Measurements from ENCODE around the gene NAALADL2. TPM values are rescaled to one million over a fixed set of nuclear protein-coding genes. Genes with fewer than 3 reads are reported as not detected.

The NAALADL2 gene
- total RNA-seq, 1 donor from 2014 or later, result 0.13 TPM

DNA sequence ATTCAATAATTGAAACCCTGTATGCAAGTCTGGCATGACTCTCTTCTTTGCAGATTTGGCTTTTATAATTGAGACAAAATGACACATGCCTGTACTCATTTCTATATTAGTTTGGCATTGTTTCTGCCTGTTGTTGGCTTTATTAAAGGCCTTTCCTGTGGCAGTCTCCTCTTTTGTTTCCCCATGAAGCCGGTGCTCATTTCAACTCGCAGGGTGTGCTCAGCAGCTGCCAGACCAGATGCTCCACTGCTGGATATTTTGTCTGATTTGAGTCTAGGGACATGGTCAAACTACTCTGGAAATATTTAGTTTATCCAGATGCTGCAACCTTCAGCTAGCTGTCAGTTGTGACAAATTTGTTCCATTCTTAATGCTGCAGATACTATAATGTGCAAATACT lies 445.3 kb downstream of the NAALADL2 start:
- no peak for DNase-seq (ENCODE audit: low read depth in 2 of 2)

DNA sequence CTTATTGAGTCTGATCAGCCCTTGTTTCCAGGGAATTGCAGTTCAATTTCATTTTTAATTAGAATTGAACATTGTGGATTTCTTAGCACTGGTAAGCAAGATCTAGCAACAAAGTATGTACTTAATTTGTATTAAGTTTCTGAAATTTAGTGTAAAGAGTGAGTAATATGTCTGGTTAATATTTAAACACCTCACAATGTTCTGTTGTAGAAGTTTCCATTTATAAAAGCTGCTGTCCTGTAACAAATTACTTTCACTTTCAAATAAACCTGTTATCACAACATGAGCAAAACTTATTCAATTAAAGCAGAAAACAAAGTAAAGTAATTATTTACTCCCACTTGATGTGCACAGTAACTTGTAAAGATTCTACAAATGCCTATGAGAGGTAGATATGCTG lies 448.5 kb downstream of the NAALADL2 start:
- no peak for DNase-seq (ENCODE audit: low read depth in 2 of 2)

DNA sequence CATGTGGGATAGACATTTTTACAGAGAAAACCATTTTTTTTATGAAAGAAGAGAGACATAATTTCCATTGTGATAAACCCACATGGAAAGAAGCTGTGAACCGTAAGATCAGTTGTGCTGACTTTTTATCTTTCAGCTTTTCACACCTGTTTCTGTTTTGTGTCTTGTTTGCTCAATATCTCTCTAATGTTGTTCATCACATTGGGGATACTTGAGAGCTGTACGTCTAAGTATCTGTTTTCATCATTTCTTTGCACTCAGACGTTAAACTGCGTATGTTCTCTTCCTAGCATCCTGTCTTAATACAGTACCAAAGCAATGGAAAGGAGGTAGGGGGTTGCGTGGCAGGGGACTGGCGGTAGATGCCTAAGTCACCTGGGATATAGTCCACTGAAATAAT lies 449.0 kb downstream of the NAALADL2 start:
- DNase-seq (ENCODE audit: low read depth in 2 of 2), result no peak

DNA sequence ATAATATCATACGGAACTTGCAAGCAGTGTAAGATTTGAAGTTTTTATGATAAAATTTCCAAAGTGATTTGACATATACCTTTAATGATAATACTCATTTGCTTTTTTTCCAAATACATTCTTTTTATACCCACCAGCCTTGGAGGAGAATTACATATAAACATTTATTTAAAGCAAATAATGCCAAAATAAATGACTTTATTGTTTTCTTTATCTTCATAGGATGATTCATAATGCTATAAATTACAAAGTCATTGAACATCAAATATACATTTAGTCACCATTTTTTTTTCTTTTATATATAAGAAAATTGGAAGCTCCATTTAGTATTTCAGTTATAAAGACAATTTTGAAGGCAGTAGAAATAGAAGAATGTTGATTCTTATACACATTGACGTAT lies 450.9 kb downstream of the NAALADL2 start:
- DNase-seq (ENCODE audit: low read depth in 2 of 2), result no peak

DNA sequence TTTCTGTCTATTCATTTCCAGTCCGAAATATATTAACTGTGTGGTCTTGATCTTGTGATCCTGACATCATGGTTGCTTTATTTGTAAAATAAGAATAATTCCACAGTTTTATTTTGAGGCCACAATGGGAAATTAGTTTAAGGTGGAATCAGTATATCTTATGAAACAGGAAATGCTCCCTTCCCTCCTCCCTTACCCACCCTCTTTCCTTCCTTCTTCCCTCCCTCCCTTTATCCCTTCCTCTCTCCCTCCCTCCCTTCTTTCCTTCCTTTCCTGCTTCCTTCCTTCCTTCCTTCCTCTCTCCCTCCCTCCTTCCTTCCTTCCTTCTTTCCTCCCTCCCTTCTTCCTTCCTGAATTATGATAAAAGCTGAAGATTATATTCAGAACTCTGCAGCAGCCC lies 452.3 kb downstream of the NAALADL2 start:
- DNase-seq (ENCODE audit: low read depth in 2 of 2), result no peak

DNA sequence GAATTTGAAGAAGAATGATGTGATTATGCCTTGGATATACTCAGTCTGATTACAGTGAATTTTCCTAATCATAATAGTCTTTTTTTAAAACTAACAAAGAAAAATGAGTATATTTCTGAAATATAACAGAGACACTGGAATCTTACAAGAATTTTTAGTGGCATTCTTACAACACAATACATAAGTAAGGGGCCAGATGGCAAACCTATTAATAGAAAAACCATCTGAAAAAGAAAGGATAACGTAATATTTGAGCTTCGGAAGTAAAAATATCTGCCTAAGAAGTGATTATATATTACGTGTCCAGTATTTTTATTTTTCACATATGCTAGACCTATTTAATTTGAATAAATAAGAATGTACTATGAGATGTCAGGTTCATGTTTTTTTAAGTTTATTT lies 452.8 kb downstream of the NAALADL2 start:
- no peak for DNase-seq (ENCODE audit: low read depth in 2 of 2)

DNA sequence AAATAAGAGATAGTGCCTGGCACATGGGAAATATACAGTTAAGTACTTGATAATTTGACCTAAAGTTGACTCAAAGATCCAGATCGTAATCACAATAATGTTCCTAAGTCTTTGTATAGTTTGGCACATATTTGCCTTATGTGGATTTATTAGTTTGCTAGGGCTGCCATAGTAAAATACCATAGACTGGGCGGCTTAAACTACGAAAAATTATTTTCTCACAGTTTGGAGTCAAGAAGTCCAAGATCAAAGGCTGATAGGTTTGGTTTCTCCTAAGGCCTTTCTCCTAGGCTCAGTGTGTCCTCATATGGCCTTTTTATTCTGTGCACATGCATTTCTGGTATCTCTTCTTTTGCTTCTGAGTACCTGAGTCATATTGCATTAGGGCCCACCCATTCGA lies 453.7 kb downstream of the NAALADL2 start:
- no peak for DNase-seq (ENCODE audit: low read depth in 2 of 2)

DNA sequence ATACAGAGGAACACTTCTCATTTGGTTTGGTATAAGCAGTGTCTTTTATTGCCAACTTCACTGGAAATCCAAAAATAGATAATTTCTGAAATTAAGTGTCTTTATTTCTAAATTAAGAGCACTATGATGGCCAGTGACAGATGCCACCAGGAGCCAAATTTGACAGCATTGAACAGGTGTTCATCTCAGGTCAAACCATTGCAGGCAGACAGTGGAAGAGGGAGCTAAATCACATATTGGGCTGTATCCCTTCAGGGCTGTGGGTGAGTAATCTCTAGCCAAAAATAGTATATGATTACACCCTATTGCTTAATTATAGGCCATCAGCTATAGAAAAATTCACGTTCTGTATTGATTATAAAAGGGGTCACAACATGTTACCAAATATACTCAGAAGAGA lies 457.7 kb downstream of the NAALADL2 start:
- DNase-seq (ENCODE audit: low read depth in 2 of 2), result no peak

DNA sequence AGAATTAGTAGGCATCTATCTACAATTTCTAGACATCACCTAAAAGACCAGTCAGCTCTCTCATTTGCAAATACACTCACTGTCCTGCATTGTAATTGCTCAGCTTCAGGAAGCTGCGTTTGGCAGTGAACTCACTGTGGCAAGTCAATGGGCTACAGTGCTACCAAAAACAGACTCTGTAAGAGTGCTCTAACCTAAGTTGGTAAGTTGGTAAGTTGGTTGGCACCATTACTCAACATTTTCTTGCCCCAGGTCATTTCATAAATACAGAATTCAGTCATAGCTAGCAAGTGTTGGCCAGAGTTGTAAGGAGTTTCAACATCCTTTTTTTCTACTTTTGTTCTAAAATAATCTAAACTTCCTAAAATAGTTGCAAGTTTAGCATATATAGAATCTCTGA lies 466.3 kb downstream of the NAALADL2 start:
- DNase-seq (ENCODE audit: low read depth in 2 of 2), result no peak

DNA sequence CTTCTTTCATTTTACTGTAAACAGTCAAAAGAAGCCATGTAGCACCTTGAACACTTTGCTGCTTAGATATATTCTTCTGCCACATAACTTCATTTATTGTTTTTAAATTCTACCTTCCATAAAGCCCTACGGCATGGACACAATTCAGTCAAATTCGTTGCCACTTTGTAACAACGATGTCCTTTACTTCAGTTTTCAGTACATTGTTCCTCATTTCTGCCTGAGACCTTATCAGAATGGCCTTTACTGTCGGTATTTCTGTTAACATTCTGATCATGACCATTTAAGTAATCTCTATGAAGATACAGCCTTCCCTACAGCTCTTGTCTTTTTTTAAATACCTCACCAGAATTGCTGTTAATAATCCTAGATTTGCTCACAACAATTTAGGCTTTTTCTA lies 466.9 kb downstream of the NAALADL2 start:
- DNase-seq (ENCODE audit: low read depth in 2 of 2), result no peak

DNA sequence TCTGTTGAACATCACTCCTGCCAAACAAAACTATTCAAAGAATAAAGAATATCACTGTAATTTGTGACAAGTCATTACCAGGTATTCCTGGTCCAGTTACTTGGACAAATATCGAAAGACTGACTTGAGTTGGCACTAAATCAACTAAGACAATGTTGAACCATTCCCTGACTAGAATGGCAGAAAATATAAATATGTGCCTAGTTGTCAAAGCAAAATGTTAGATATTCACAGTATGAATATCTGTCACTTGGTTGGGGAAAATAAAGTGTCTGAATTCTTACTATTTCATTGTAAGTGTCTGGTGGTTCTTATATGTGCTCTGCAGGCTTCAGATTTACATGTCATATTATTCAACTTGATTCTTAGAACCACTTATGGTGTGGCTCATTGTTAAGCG lies 470.2 kb downstream of the NAALADL2 start:
- no peak for DNase-seq (ENCODE audit: low read depth in 2 of 2)

DNA sequence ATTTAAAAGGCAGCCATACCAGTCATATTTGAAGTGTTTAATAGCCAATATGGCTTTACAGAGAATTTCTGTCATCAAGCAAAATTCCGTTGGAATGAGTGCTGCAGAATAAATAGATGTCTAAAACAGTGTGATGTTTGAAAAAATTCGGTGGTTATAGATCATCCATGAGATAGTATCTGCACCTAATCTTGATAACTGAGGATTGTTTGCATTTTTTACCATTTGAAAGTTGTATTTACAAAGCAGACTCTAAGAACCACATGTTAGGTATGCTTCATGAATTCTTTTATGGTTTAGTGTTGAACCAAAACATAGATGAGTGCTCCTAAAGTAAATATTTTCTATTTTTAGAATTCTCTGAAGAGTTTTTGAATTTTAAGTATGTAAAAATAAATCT lies 476.1 kb downstream of the NAALADL2 start:
- no peak for DNase-seq (ENCODE audit: low read depth in 2 of 2)

DNA sequence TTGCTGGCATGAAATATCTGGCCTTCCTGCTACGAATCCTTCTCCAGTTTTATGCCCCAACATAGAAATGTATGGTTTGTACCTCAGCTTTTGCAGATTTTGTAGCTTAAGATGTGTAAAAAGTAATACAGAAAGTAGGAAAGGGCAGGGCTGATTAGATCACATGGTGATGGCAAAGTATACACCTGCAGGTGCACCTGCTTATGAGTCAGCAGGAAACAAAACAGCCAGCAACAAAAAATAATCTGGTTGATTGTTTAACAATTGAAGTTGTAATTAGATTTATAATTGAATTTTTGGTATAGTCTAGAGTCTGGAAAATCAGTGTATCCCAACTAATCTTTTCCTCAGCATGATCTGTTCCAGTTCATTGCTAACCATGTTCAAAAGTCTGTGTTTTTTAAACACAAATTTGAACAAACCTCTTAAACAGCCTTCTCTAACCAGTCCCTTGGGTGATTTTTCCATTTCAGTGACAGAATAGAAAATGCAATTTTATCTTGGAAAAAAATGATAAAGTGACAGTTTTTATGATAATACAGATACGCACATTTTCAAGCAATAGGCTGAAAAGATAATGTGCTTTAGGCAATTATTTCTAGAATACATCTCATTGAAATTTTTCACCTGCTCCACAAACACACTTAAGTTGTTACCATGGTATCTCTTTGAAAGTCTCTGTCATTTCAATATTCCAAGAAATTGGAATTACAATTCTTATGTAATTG lies 477.4 kb downstream of the NAALADL2 start:
- no peak for DNase-seq (ENCODE audit: low read depth in 2 of 2)

DNA sequence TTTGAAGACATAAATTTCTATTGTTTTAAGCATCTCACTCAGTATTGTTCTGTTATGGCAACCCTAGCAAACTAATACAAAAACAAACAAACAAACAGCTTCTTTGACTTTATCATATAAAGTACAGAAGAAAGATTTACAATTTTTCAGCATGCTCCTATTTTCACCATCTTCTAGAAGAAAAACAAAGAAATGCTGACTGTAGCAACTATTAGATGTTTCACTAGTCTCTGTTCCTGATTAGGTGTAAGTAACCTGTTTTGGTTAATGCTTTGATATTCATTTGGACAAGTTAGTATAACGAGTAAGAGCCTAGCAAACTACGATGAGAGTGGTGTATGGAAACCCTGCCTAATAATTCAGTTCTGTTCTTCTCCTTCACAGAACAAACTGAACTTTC lies 478.5 kb downstream of the NAALADL2 start:
- no peak for DNase-seq (ENCODE audit: low read depth in 2 of 2)

DNA sequence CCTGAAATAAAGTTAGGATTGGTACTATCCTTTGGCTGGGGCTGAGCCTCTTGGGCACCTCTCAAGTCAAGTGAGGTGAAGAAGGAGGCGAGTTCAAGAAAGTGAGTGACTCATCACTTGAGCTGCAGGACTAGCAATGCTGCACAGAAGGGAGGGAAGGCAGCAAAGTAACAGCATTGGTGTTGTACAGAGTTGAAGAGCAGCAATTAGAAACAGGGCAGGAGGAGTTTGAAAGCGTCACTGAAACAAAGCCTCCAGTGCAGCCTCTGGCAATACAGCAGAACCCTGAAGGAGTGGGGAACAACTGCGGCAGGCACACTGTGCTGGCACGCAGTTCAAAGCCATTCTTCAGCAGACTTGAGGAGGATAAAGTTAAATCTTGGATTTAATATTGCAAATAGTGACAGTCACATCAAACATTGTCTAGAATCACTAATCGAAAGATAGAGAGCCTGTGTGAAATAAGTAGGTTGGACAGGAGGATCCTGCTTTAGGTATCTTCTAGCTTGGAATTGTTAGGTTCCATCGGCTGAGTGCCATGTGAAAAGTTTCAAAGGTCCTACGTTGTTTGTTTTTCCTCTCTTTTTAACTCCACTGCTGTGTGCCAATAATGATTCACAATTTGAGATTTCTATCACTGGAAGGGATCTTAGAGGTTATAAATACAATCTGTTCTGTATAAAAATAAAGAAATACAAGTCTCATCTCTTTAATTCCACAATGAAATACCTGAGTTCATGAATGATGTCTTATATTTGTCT lies 479.8 kb downstream of the NAALADL2 start:
- DNase-seq (ENCODE audit: low read depth in 2 of 2), result no peak

DNA sequence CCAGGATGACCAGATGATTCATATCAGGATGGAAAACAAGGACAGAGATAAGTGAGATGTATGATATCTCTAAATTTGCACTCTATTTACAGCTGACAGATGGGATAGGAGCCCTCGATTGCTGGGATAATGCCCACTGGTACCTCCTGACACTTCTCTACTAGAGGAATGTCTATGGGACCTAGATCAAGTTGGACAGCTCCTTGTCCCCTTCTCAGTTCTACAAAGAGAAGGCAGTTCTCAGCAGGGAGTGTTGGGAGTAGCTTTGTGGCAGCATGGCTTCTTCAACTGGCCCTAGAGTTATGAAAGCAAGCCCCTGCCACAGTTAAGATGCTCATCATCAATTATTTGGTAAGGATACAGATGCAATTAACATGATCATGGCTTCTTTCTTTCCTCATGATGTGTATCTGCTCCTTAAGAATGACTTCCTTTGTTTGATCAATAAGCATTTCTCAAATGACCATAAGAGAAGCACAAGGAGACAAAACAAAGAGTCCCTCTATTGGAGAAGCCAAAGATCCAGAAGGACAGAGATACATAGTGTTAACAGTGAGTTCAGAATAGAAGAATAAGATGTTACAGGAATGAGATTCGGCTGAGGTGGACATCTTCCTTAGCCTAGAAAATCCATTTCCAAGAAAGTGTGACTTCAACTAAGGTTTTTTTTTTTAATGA lies 481.3 kb downstream of the NAALADL2 start:
- DNase-seq (ENCODE audit: low read depth in 2 of 2), result no peak

DNA sequence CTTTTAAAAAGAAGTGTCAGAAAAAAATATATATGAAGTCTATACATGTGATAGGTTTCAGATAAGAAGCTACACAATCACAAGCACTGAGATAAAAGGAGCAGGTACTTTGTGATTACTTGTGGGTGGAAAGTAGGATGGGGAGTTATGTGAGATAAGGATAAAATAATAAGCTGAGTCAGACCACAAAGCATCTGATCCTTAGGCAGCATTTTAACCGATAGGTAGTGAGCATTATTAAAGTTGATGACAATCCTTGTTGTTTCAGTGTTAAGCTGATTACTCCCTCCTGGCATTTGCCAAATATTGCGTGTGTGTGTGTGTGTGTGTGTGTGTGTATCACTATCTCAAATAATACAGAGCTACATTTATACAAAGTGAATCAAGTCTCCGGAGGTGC lies 483.1 kb downstream of the NAALADL2 start:
- no peak for DNase-seq (ENCODE audit: low read depth in 2 of 2)

DNA sequence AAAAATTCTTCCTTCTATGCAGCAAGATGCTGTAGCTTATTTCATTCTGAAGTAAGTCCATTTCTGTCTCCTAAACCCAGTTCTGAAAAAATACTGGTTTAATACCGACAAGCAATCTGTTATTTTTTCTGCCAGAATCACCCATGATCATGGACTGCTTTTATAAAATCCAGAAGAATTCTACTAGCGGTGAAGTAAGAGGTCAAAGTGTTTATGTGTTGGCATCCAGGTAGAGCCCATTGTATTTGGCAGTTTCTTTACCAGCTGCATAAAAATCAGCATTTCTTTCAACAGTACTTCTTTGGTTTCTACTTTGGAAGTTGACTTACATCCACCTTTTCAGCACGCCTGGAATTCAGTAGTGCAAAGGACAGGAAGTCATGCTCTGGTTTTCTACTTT lies 484.8 kb downstream of the NAALADL2 start:
- DNase-seq (ENCODE audit: low read depth in 2 of 2), result no peak

DNA sequence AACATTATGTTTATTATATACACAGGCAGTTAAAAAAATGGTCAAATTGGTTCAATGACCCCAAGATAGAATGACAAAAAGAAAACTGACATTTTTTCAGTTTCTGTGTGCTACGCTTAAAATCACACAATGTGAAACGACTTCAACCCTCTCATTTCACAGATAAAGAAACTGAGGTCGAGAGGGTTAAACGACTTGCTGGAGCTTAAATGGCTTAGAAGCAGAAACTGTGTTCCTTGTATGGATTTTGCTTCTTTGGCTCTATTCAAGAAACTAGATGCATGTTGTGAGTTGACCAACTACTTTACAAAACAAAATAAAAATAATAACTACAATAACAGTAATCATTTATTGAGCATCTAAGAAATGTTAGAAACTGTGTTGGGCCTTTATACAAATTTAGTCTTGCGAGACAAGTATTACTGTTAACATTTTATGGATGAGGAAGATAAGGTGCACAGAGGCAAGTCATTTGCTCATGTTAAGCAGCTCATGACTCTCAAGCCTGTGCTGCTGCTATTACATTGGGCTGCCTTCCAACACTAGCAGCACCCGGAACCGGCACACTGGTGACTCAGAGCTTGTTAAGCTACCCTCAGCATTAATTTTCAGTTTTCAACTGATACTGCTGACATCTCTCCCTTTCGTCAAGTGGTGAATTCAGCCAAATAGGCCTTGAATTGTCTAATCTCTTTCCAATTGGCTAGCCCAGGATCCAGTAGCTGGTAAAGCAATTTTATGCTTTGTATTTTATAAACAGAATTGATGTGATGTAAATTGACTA lies 487.6 kb downstream of the NAALADL2 start:
- DNase-seq (ENCODE audit: low read depth in 2 of 2), result peak; percentile 66 to 70

DNA sequence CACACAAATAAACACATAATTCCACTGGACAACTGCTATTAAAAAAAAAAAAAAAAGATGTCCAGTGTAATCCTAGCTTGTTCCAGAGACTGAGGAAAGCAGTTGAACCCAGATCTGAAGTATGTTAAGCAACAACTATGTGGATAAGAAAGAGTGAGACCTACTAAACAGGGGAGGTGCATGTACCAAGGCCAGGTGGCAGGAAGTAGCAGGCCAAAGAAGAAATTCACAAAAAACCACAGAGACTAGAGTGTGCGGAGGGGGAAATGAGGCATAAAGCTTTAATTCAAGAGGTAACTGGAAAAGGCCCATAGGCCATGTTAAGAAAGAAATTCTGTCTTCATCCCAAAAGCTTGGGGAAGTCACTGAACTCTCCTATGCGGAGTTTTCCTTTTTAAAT lies 490.0 kb downstream of the NAALADL2 start:
- DNase-seq (ENCODE audit: low read depth in 2 of 2), result no peak

DNA sequence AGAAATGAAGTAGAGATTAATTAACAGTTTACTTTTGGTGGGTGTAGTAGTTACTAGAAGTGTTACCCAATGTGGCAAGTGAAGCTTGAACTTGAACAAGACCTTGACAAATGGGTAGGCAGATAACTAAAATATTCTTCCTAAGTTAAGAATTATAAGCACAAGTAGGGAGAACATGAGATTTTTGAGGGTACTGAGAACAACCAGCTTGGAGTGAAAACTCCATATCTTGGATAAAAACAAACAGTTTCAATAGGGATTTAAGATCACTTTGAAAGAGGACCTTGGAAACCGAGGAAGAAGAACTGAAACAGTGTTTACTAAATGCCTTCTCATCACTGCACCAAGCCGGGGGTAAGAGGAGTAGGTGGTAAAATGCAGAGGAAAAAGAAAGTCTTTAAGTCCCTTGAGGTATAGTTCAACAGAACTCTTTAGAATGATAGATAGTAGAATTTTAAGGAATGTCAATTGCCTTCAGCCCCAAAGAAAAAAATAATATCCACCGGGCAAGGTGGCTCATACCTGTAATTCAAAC lies 496.7 kb downstream of the NAALADL2 start:
- no peak for DNase-seq (ENCODE audit: low read depth in 2 of 2)

DNA sequence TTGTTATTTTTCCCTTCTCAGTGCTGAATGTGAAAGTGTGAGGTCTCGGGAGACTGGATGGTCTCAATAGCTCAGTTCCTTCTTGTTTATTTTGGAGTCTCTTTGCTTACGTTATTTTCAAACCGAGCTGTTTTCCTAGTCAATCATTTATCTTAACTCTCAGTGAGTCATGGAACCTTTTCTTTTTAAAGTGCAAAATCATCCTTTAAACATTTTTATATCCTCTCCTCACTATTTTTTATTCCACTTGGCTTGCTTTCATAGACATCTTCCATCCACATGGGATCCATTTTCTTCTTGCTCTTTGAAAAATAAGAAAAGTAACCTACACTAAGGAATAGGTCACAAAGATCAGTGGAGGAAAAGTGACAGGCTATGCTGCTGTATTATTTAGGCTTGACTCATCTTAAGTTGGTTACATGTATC lies 497.8 kb downstream of the NAALADL2 start:
- no peak for DNase-seq (ENCODE audit: low read depth in 2 of 2)
